Measurements from ENCODE around the gene ATG7.
"Not testable (repeated sequence)": the region's sequence is repeated elsewhere in the genome, so short reads cannot be mapped to it uniquely, and the experiment has no call there.

Gene ATG7

GRCh38 chr3:11461226-11461625 lies 189.0 kb downstream of the ATG7 start:
- DNase-seq (ENCODE audit: low read depth in 3 of 3, low spot score in 1 of 3) = no peak

- DNase-seq (ENCODE audit: low read depth in 3 of 3, low spot score in 1 of 3) = not testable (repeated sequence)
Measured at GRCh38 chr3:11462673-11463072, 190.5 kb downstream of the ATG7 start.

GRCh38 chr3:11463591-11463990 lies 191.4 kb downstream of the ATG7 start:
- DNase-seq (ENCODE audit: low read depth in 3 of 3, low spot score in 1 of 3) = no peak

GRCh38 chr3:11464356-11464755 lies 192.2 kb downstream of the ATG7 start:
- no peak for DNase-seq (ENCODE audit: low read depth in 3 of 3, low spot score in 1 of 3)

- DNase-seq (ENCODE audit: low read depth in 3 of 3, low spot score in 1 of 3) = no peak
Measured at GRCh38 chr3:11465744-11466616, 193.8 kb downstream of the ATG7 start.

- no peak for DNase-seq (ENCODE audit: low read depth in 3 of 3, low spot score in 1 of 3)
Measured at GRCh38 chr3:11467875-11468274, 195.7 kb downstream of the ATG7 start.

- no peak for DNase-seq (ENCODE audit: low read depth in 3 of 3, low spot score in 1 of 3)
Measured at GRCh38 chr3:11470031-11470853, 198.0 kb downstream of the ATG7 start.

- no peak for DNase-seq (ENCODE audit: low read depth in 3 of 3, low spot score in 1 of 3)
Measured at GRCh38 chr3:11475324-11475723, 203.1 kb downstream of the ATG7 start.

GRCh38 chr3:11476735-11477144 lies 204.5 kb downstream of the ATG7 start:
- no peak for DNase-seq (ENCODE audit: low read depth in 3 of 3, low spot score in 1 of 3)

GRCh38 chr3:11477407-11477911 lies 205.3 kb downstream of the ATG7 start:
- DNase-seq (ENCODE audit: low read depth in 3 of 3, low spot score in 1 of 3) = no peak

- no peak for DNase-seq (ENCODE audit: low read depth in 3 of 3, low spot score in 1 of 3)
Measured at GRCh38 chr3:11478167-11478566, 206.0 kb downstream of the ATG7 start.

GRCh38 chr3:11479221-11479620 lies 207.0 kb downstream of the ATG7 start:
- no peak for DNase-seq (ENCODE audit: low read depth in 3 of 3, low spot score in 1 of 3)

- no peak for DNase-seq (ENCODE audit: low read depth in 3 of 3, low spot score in 1 of 3)
Measured at GRCh38 chr3:11480663-11481298, 208.6 kb downstream of the ATG7 start.

GRCh38 chr3:11481556-11481955 lies 209.4 kb downstream of the ATG7 start:
- no peak for DNase-seq (ENCODE audit: low read depth in 3 of 3, low spot score in 1 of 3)

GRCh38 chr3:11482021-11482420 lies 209.8 kb downstream of the ATG7 start:
- no peak for DNase-seq (ENCODE audit: low read depth in 3 of 3, low spot score in 1 of 3)

GRCh38 chr3:11488356-11488755 lies 216.2 kb downstream of the ATG7 start:
- DNase-seq (ENCODE audit: low read depth in 3 of 3, low spot score in 1 of 3) = not testable (repeated sequence)

- DNase-seq (ENCODE audit: low read depth in 3 of 3, low spot score in 1 of 3) = no peak
Measured at GRCh38 chr3:11494131-11494916, 222.1 kb downstream of the ATG7 start.

GRCh38 chr3:11495948-11496557 lies 223.9 kb downstream of the ATG7 start:
- DNase-seq (ENCODE audit: low read depth in 3 of 3, low spot score in 1 of 3) = no peak

GRCh38 chr3:11498177-11498576 lies 226.0 kb downstream of the ATG7 start:
- no peak for DNase-seq (ENCODE audit: low read depth in 3 of 3, low spot score in 1 of 3)

- no peak for DNase-seq (ENCODE audit: low read depth in 3 of 3, low spot score in 1 of 3)
Measured at GRCh38 chr3:11498646-11499045, 226.4 kb downstream of the ATG7 start.
